Hematopoietic multipotent progenitor cell treated with erythropoietin and hydrocortisone succinate and interleukin-3 and kit ligand, for 4 days (in vitro differentiated cells): ENCODE results near the gene IRAK3.

Experiments used
- DNase-seq: peaks from one replicate; pipeline ENCODE4 v3.0.0-alpha.2; 2015

Gene IRAK3

DNA sequence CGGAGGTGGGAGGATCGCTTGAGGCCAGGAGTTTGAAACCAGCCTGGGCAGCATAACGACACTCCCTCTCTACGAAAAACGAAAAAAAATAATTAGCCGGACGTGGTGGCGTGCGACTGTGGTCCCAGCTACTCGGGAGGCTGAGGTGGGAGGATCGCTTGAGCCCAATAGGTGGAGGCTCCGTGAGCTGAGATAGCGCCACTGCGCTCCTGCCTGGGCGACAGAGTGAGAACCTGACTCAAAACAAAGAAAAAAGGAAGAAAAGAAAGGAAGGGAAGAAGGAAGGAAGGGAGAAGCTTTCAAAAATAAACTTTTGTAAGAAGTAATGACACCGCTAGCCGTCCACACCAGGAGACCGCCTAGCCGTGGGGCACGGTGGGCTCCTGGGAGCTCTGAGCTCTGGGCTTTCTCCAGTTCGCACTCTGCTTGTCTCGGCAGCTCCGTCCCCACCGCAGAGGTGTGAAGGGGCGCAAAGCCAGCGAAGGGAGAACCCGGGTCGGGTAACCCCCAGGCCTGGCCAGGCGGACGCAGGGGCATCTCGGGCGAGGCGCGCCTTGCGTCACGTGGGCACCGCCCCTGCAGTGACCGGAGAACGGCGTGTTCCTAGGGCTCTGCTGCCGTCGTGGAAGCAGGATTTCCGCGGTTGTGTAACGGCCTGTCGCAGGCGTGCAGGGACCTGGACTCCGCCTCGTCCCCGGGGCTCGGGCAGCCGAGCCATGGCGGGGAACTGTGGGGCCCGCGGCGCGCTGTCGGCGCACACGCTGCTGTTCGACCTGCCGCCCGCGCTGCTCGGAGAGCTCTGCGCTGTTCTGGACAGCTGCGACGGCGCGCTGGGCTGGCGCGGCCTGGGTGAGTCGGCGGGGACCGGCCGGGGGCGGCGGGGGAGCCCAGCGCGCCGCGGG, at the start of gene IRAK3:
Gene IRAK3 (plus strand): TSS at position 631 of the 902 bp plus-strand sequence. CDS start 86 bp downstream, at position 717.
- peak; percentile 91 for DNase-seq

DNA sequence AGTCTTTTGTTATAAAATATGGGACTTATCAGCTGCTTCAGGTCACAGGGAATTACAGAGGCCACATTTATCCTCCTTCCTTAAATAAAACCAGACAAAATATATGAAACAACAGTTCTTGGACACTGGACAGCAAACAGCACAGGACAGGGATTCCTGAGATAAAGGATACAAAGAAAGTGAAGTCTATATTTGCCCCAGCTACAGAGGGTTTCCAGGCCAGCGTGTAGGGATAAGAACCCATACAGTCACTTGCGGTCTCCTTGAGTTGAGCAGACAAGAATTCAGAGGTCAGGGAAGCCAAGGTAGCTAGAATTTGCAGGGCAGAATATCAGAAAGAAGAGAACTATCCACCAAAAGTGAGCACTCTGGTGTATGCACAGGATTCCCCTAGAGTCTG, 49.7 kb upstream of the IRAK3 start:
- no peak for DNase-seq

DNA sequence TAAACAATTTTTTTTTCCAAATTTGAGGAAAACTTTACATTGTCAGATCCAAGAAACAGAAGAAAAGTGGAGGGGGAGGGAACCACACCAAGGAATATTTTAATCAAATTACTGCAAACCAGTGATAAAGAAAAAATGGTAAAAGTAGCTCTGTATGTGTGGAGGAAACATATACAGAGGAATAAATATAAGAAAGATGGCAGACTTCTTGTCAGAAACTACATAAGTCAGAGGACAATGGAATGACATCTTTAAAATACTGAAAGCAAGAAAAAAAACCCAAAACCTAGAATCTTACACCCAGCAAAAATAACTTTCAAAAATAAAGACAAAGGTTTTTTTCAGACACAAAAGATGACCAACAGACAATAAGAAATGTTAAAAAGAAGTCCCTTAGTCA, 48.3 kb upstream of the IRAK3 start:
- DNase-seq: peak; percentile 56

DNA sequence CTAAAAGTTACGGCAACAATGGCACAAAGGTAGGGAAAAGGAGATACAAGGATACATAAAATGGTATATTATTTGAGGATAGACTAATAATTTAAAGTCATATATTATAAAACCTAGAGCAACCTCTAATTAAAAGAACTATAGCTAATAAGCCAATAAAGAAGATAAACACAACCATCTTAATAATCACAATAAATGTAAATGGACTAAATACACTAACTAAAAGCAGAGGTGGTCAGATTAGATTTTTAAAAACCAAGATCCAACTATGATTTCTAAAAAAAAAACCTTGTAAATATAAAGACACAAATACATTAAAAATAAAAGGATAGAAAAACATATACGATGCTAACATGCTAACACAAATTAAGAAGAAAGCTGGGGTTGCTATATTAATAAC, 47.7 kb upstream of the IRAK3 start:
- no peak for DNase-seq

- DNase-seq: no peak
These were observed 46.2 kb upstream of the IRAK3 start for GRCh38 chr12:66142826-66143225.

DNA sequence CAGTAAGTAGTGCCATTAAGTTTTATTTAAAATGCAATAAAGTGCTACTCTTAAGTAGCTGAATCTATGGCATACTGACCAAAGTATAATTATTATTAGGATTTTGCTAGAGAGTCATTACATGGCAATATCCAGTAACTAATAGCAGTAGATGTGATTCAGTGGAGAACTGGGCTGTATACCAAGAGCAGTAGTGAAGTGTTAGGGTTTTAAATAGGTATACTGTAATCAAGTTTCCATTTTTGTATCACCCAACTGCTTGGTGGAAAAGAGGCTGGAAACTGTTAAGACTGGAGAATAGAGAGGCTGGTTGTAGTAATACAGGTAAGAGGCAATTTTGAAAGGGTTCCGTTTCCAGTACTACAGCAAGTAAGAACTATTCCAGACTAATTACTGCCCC, 45.1 kb upstream of the IRAK3 start:
- no peak for DNase-seq

DNA sequence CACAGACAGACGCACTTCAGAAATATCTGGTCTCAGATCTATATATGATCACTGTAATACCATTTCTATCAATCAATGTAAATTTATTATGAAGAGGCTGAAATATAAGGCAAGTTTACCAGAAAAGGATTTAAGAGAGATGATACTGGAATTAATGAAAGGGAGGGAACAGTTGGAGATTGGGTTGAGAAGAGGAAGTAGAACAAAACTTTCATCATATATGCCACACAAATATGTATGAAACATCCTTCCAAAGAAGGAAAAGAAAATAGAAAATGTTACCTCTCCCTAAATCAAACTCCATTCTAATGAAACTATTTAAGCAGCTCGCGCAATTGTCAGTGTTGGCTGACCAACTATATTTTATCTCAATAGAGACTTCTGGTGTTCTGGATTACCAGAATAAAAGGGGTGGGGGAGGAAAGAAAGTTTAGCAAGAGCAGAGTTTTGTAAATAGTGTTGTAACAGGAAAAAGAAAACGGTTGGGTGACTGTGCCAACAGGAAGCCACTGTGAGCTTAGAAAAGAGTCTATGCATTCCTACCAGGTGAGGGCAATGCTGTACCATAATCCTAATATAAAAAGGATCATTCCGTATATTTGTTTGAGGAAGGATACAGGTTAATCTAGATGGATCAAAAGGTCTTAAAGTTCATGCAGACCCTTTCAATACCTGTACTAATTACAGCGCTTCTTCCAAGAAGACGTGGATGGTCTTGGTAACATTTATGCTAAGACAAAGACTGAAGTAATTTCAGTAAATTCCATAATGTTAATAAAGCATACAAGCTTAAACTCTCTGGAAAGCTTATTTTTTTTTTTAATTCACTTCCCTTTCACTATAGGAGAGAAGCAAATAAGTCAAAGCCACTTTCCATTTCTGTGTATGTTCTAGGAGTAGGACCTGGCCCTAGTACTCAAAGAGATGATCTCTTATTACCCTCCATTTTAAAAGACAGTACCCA, 43.9 kb upstream of the IRAK3 start:
- DNase-seq: peak; percentile 91

DNA sequence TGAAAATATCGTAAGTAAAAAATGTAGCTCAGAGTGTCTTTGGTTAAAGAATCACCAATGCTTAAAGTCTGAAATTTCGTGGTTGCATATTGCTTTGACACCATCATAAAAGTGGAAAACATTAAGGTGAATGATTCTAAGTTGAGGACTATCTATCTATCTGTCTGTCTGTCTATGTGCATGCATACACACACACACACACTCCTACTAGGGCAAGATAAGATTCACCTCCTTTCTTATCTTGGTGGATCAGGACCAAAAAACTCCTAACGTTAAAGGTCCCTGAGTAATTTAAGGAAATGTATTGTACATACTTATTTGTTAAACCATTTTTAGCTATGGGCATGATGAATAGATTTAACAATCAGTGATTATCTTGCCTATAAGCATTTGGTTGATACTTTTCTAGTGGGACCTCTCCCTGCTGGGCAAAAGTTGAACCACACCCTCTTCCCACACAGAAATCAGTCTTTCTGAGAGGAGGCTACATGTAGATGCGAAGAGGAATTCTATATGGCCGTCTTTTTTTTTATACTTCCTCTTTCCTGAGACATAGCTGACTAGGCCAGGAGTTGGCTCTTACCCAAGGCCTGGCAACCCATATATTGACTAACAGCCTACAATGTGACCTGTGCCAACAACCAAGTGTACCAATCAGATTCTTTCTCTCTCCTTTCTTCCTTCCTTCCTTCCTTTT, 39.2 kb upstream of the IRAK3 start:
- DNase-seq: peak; percentile 88

DNA sequence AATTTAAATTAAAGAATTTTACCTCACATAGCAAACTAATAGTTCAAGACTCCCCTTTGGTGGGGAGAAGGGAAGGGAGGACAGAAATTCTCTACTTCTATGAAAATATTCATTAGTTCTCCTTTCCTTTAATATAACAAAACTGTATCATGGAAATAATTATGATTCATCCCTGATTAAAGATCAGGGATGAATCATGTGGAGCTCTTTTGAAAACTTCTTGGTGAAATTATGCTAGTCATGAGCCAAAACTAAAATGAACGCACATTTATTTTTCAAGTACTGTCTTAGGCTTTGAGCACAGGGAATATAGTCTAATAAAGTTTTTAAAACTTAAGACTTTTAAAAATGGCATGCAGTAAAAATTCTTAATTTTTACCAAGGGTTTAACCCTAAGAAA, 36.3 kb upstream of the IRAK3 start:
- DNase-seq: no peak

DNA sequence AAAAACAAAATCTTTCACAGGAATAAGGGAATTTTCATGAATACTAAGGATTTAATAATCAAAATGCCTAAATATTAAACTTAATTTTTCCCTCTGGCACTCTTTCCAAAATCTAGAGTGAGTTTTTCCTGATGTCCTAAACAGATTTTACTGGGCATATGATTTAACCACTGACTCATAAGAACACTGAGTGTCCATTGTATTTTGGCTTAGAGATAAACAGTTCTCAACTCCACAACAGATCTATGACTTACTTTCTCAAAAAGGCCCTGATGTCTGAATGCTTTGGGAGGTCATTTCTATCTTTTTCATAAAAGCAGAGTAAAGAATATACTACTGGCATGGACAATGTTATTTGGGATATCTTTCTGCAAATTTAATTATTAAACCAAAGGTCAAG, 34.2 kb upstream of the IRAK3 start:
- DNase-seq: no peak

DNA sequence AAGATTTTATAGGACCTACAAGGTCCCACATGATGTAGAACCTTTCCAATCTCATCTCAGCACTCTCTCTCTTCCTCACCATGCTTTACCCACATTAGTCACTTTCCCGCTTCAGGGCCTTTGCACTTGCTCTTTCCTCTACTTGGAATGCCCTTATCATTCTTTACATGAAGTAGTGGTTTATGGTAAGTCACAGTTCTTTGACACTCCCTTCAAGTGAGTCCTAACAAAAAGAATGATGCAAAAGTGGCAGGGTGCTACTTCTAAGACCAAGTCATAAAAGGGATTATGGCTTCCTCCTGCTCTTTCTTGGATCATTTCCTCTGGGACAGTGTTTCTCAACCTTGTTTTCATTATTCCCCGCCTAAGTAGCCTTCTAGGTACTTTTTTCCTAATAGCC, 32.4 kb upstream of the IRAK3 start:
- DNase-seq: peak; percentile 38

- DNase-seq: no peak
These were observed 29.9 kb upstream of the IRAK3 start for GRCh38 chr12:66159123-66159522.

- DNase-seq: no peak
These were observed 28.3 kb upstream of the IRAK3 start for GRCh38 chr12:66160704-66161103.

- peak; percentile 25 for DNase-seq
These were observed 26.3 kb upstream of the IRAK3 start for GRCh38 chr12:66162701-66163100.

GRCh38 chr12:66163289-66163688, 25.7 kb upstream of the IRAK3 start:
- peak; percentile 26 for DNase-seq

GRCh38 chr12:66164349-66164821, 24.6 kb upstream of the IRAK3 start:
- DNase-seq: no peak

GRCh38 chr12:66165141-66165540, 23.9 kb upstream of the IRAK3 start:
- DNase-seq: no peak

DNA sequence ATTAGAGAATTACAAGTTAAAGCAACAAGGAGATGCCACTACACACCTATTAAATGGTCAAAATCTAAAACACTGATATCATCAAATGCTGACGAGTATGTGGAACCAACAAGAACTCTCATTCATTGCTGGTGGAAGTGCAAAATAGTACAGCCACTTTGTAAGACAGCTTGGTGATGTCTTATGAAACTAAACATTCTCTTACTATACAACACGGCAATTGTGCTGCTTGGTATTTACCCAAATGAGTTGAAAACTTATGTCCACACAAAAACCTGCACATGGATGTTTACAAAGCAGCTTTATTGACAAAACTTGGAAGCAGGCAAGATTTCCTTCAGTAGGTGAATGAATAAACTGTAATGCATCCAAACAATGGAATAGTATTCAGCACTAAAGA, 22.5 kb upstream of the IRAK3 start:
- DNase-seq: no peak

DNA sequence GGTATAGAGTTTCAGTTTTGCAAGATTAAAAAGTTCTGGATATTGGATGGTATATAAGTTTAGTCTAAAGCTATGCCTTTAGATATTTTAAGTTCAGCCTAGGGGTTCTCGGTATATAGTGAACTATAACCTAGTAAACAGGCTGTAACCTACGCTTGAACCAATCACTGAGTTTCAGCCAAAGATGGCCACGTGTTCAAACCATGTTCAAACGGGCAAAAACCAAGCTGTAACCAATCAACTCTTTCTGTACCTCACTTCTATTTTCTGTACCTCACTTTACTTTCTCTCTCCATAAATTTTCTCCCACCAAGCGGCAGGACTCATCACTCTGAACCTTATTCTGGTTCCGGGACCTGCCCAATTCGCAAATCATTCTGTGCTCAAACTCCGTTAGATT, 20.6 kb upstream of the IRAK3 start:
- no peak for DNase-seq

- DNase-seq: peak; percentile 97
These were observed 19.5 kb upstream of the IRAK3 start, which contains the start of gene TMBIM4 for GRCh38 chr12:66169221-66170170. TSS of gene TMBIM4 (minus strand) at chr12:66169996. CDS start at chr12:66169951, 45 bp downstream.

GRCh38 chr12:66170606-66171005, 18.4 kb upstream of the IRAK3 start:
- DNase-seq: no peak
